Measurements from ENCODE around the gene TEDDM1. TPM values are rescaled to one million over a fixed set of nuclear protein-coding genes. Genes with fewer than 3 reads are reported as not detected.

TEDDM1 gene
- total RNA-seq, 1 experiment from 2014 or later = not detected

DNA sequence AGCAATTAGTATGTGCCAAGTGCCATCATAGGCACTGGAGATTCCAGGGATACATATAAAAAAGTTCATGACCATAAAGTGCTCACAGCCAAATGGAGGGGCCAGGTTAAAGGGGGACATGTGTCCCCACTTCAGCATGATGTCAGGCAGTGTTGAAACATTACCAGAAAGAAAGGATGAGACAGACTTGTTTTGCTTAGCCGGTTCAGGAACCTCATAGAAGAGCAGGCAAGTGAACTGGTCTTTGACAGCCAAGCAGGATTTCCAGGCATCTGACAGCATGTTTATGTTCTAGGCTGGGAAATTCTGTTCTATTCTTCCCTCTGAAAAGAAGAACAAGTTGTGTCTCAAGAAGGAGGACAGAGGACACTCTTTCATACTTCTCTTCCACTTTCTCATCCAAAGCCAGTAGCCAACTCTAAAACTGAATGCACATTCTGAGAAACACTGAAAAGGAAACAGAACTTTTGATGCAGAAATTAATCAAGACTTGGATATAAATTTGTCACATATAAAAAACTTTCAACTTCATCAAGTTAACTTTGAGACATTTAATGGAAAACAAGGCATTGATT lies 48.6 kb downstream of the TEDDM1 start:
- H3K27me3 Mint-ChIP-seq (ENCODE audit: low read depth) = no peaks in the 10 kb centered on the region
- H3K4me1 Mint-ChIP-seq = peaks cover 7% of the 10 kb centered on the region
- no peaks in the 10 kb centered on the region for H3K9me3 Mint-ChIP-seq
- no peak overlapping the region for H3K27ac Mint-ChIP-seq
- H3K36me3 Mint-ChIP-seq = no peaks in the 10 kb centered on the region
- TF ChIP-seq, protein P1, sequence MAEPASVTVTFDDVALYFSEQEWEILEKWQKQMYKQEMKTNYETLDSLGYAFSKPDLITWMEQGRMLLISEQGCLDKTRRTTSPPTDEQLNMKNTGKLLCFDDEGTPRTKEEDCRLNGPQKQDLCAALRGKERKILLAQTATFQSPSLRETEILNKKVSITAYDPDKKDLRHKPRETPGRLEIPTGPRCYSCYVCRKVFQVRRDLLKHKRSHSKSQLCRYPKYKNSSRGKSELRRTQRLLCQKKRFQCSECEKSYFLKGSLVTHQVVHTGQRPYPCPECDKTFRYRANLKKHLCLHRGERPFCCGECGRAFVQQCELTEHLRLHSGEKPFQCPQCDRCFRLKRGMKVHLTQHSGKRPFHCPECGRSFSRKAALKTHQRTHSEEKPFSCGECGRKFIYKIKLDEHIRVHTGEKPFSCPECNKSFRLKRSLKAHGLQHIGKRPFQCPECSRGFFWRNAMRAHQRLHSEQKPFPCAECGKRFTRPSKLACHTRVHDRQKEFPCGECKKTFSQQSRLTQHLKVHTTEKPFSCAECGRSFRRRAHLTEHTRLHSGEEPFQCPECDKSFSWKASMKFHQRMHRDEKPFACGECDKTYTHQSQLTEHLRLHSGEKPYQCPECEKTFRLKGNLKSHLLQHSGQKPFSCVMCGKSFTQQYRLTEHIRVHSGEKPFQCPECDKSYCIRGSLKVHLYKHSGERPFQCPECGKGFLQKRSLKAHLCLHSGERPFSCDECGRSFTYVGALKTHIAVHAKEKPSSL (CRISPR knock-in tag; conservative IDR thresholded peaks at IDR 0.05) = no peak
- TF ChIP-seq FOXP1 (CRISPR knock-in tag; IDR thresholded peaks at IDR 0.05; ENCODE audit: borderline replicate concordance) (no peak), NFATC4 (CRISPR knock-in tag; IDR thresholded peaks at IDR 0.05) (no peak), PRRX2 (CRISPR knock-in tag; IDR thresholded peaks at IDR 0.05) (no peak), FOXK1 (CRISPR knock-in tag; IDR thresholded peaks at IDR 0.05) (no peak), NR1H2 (CRISPR knock-in tag; IDR thresholded peaks at IDR 0.05) (no peak), CREB1 (CRISPR knock-in tag; IDR thresholded peaks at IDR 0.05) (no peak), KAT7 (CRISPR knock-in tag; IDR thresholded peaks at IDR 0.05; ENCODE audit: borderline replicate concordance) (no peak), ZNF263 (CRISPR knock-in tag; IDR thresholded peaks at IDR 0.05; ENCODE audit: low read depth) (no peak), ZNF416 (CRISPR knock-in tag; IDR thresholded peaks at IDR 0.05) (no peak)
- TF ChIP-seq, protein P2, sequence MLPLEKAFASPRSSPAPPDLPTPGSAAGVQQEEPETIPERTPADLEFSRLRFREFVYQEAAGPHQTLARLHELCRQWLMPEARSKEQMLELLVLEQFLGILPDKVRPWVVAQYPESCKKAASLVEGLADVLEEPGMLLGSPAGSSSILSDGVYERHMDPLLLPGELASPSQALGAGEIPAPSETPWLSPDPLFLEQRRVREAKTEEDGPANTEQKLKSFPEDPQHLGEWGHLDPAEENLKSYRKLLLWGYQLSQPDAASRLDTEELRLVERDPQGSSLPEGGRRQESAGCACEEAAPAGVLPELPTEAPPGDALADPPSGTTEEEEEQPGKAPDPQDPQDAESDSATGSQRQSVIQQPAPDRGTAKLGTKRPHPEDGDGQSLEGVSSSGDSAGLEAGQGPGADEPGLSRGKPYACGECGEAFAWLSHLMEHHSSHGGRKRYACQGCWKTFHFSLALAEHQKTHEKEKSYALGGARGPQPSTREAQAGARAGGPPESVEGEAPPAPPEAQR (CRISPR knock-in tag; IDR thresholded peaks at IDR 0.05) = no peak
- TF ChIP-seq, protein P3, sequence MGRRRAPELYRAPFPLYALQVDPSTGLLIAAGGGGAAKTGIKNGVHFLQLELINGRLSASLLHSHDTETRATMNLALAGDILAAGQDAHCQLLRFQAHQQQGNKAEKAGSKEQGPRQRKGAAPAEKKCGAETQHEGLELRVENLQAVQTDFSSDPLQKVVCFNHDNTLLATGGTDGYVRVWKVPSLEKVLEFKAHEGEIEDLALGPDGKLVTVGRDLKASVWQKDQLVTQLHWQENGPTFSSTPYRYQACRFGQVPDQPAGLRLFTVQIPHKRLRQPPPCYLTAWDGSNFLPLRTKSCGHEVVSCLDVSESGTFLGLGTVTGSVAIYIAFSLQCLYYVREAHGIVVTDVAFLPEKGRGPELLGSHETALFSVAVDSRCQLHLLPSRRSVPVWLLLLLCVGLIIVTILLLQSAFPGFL (CRISPR knock-in tag; IDR thresholded peaks at IDR 0.05; ENCODE audit: borderline replicate concordance) = no peak
- ChIA-PET CTCF (interaction anchor here (0.7 to 1.3 kb wide), 3 partner anchors 11 to 40 kb away, joined by 3 read pairs; partner anchors contain the start of gene GLUL), POLR2A (no interaction called here)
- DNase-seq (ENCODE audit: low spot score) (no peak), ATAC-seq (no peak)
- no peak overlapping the region for H3K4me3 Mint-ChIP-seq

DNA sequence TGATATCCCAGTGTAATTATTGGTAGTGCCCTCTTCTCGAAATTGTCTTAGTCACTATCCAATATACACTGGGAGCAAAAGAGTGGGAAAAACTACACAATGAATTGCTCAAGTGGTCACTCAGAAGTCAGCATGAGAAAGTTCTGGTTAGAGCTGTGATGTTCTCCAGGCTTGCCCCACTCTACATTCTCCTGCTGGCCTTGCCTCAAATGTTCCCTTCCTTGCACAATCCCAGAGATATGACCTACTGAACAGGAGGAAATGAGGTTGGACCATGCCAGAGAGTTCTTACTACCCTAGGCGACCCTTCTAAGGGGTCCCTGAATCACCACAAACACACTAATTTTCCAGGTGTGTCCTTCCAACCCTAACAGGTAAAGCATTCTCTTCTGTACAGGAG lies 49.6 kb downstream of the TEDDM1 start:
- DNase-seq (ENCODE audit: low spot score) = no peak
- ChIA-PET CTCF (interaction anchor here (0.7 to 1.3 kb wide), 3 partner anchors 12 to 41 kb away, joined by 3 read pairs; partner anchors contain the start of gene GLUL), POLR2A (no interaction called here)
- H3K4me1 Mint-ChIP-seq = peaks cover 7% of the 10 kb centered on the region
- H3K36me3 Mint-ChIP-seq = no peaks in the 10 kb centered on the region
- H3K9me3 Mint-ChIP-seq = no peaks in the 10 kb centered on the region
- TF ChIP-seq CREM (CRISPR knock-in tag; IDR thresholded peaks at IDR 0.05) = no peak
- no peak for TF ChIP-seq NFYB (CRISPR knock-in tag; conservative IDR thresholded peaks at IDR 0.05; ENCODE audit: low read depth)
- TF ChIP-seq EMX1 (CRISPR knock-in tag; IDR thresholded peaks at IDR 0.05) = no peak
- TF ChIP-seq TCF7 (CRISPR knock-in tag; IDR thresholded peaks at IDR 0.05; ENCODE audit: low read depth) = no peak
- TF ChIP-seq SP1 (CRISPR knock-in tag; conservative IDR thresholded peaks at IDR 0.05) = no peak
- TF ChIP-seq CREB1 (CRISPR knock-in tag; IDR thresholded peaks at IDR 0.05) = no peak
- no peak for TF ChIP-seq ZNF138 (CRISPR knock-in tag; conservative IDR thresholded peaks at IDR 0.05)
- H3K27me3 Mint-ChIP-seq (ENCODE audit: low read depth) = no peaks in the 10 kb centered on the region
- no peak overlapping the region for H3K27ac Mint-ChIP-seq
- no peak overlapping the region for H3K4me3 Mint-ChIP-seq
- ATAC-seq = no peak

All from WTC11 (cell line).